Measurements from ENCODE around the gene LAMC1. TPM values are rescaled to one million over a fixed set of nuclear protein-coding genes. Genes with fewer than 3 reads are reported as not detected.

Gene LAMC1
- total and polyA plus RNA-seq, 2 donors (not counting 1 experiment from before 2014, with no cell fraction given), result 408 to 604 TPM

DNA sequence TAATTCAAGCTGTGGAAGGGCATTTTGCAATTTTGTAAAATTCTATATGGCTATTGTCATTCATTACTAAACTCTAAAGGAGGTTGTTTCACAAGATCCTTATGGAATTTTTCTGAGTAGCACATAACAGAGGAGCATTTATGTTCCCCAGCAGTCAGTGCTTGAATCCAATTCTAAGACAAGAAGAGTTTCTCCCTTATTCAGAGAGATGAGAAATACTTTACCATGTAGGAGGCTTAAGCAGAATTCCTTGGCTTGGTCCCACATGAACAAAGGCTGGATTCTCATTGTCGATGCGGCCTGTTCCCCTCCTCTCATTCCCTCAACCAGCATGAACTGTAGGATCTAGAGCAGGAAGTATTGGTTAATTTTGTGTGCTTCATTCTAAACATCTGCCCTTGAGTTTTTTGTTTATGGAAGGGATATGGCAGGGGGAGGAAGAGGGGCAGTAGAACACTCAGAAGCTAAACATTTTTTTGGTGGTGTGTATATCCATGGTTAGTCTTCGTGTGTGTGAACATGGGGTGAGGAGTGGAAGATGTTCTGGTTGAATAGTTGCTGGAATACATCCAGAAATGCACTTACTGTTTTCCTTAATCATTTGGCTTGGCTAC, 74.3 kb downstream of the LAMC1 start:
- H3K27ac ChIP-seq (ENCODE audit: insufficient read depth, low read length), result peak overlapping the region; percentile 85

DNA sequence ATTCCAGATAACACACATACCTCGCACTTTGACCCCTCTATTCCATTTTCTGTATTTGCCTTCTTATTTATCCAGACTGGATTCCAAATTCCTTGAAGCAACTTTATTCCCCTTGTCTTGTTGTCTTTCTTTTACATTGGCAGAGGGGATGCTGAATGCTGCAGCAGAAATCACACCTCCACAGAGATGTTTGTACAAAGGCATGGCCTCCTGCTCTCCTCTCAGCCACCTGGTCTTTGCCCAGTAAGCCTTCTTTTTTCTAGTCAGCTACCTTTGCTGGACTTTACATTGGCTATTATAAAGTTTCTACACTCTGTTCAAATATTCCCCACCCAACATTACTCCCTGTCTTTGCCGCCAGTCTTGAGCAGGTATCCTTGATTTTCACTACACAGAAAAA, 75.1 kb downstream of the LAMC1 start:
- TF ChIP-seq, protein P1, sequence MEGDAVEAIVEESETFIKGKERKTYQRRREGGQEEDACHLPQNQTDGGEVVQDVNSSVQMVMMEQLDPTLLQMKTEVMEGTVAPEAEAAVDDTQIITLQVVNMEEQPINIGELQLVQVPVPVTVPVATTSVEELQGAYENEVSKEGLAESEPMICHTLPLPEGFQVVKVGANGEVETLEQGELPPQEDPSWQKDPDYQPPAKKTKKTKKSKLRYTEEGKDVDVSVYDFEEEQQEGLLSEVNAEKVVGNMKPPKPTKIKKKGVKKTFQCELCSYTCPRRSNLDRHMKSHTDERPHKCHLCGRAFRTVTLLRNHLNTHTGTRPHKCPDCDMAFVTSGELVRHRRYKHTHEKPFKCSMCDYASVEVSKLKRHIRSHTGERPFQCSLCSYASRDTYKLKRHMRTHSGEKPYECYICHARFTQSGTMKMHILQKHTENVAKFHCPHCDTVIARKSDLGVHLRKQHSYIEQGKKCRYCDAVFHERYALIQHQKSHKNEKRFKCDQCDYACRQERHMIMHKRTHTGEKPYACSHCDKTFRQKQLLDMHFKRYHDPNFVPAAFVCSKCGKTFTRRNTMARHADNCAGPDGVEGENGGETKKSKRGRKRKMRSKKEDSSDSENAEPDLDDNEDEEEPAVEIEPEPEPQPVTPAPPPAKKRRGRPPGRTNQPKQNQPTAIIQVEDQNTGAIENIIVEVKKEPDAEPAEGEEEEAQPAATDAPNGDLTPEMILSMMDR (conservative IDR thresholded peaks at IDR 0.05 in 1 of 2, IDR thresholded peaks at IDR 0.05 in 1 of 2; ENCODE audit: low read depth in 1 of 2, low read length in 2 of 2), result no peak
- no peak for TF ChIP-seq EZH2 (IDR thresholded peaks at IDR 0.05; ENCODE audit: low read length, missing control alignments)
- H4K20me1 ChIP-seq (ENCODE audit: control insufficient read depth, extremely low read depth, insufficient read depth, low read length), result no peaks in the 10 kb centered on the region
- DNase-seq (ENCODE audit: low read depth in 2 of 2), result no peak
- H3K9ac ChIP-seq (ENCODE audit: insufficient read depth, low read length), result no peak overlapping the region
- no peaks in the 10 kb centered on the region for H3K27me3 ChIP-seq (ENCODE audit: control insufficient read depth, insufficient read depth, low read length)
- peak overlapping the region; percentile 85 for H3K27ac ChIP-seq (ENCODE audit: insufficient read depth, low read length)
- H3K4me2 ChIP-seq (ENCODE audit: extremely low read depth, insufficient read depth, low read length), result peak overlapping the region; percentile 70
- no peak overlapping the region for H2AFZ ChIP-seq (ENCODE audit: low read length)
- no peak overlapping the region for H3K4me3 ChIP-seq (replicated peaks in 1 of 4; ENCODE audit: control extremely low read depth in 1 of 4, insufficient read depth in 1 of 4, low read depth in 3 of 4, low read length in 4 of 4)
- peaks cover 85% of the 10 kb centered on the region for H3K79me2 ChIP-seq (ENCODE audit: control insufficient read depth, insufficient read depth, low read length)
- no peaks in the 10 kb centered on the region for H3K9me3 ChIP-seq (ENCODE audit: control insufficient read depth, insufficient read depth, low read depth, low read length)
- peaks cover 2% of the 10 kb centered on the region for H3K36me3 ChIP-seq (ENCODE audit: control insufficient read depth, insufficient read depth, low read length)
- peaks cover 25% of the 10 kb centered on the region for H3K4me1 ChIP-seq (ENCODE audit: control insufficient read depth, extremely low read depth, insufficient read depth, low read length)

More for the DNA sequence above, 74.3 kb downstream of the LAMC1 start:
- H3K4me2 ChIP-seq (ENCODE audit: extremely low read depth, insufficient read depth, low read length), result peak overlapping the region; percentile 70
- peaks cover 26% of the 10 kb centered on the region for H3K4me1 ChIP-seq (ENCODE audit: control insufficient read depth, extremely low read depth, insufficient read depth, low read length)
- no peaks in the 10 kb centered on the region for H3K27me3 ChIP-seq (ENCODE audit: control insufficient read depth, insufficient read depth, low read length)
- no peak overlapping the region for H2AFZ ChIP-seq (ENCODE audit: low read length)
- no peaks in the 10 kb centered on the region for H4K20me1 ChIP-seq (ENCODE audit: control insufficient read depth, extremely low read depth, insufficient read depth, low read length)
- peaks cover 83% of the 10 kb centered on the region for H3K79me2 ChIP-seq (ENCODE audit: control insufficient read depth, insufficient read depth, low read length)
- H3K36me3 ChIP-seq (ENCODE audit: control insufficient read depth, insufficient read depth, low read length), result no peaks in the 10 kb centered on the region
- DNase-seq (ENCODE audit: low read depth in 2 of 2), result peak; percentile 76 to 92
- H3K9me3 ChIP-seq (ENCODE audit: control insufficient read depth, insufficient read depth, low read depth, low read length), result no peaks in the 10 kb centered on the region
- H3K9ac ChIP-seq (ENCODE audit: insufficient read depth, low read length), result peak overlapping the region; percentile 48
- peak overlapping the region in 1 of 4 experiments; percentile 8 for H3K4me3 ChIP-seq (replicated peaks in 1 of 4; ENCODE audit: control extremely low read depth in 1 of 4, insufficient read depth in 1 of 4, low read depth in 3 of 4, low read length in 4 of 4)
- TF ChIP-seq EZH2 (IDR thresholded peaks at IDR 0.05; ENCODE audit: low read length, missing control alignments), result no peak
- TF ChIP-seq, protein P1 (conservative IDR thresholded peaks at IDR 0.05 in 1 of 2, IDR thresholded peaks at IDR 0.05 in 1 of 2; ENCODE audit: low read depth in 1 of 2, low read length in 2 of 2), result no peak

GRCh38 chr1:183100361-183100974, 77.2 kb downstream of the LAMC1 start:
- Histone ChIP-seq H3K4me3 (replicated peaks in 1 of 4; ENCODE audit: control extremely low read depth in 1 of 4, insufficient read depth in 1 of 4, low read depth in 3 of 4, low read length in 4 of 4) (no peak overlapping the region), H3K27me3 (ENCODE audit: control insufficient read depth, insufficient read depth, low read length) (no peaks in the 10 kb centered on the region), H3K9ac (ENCODE audit: insufficient read depth, low read length) (no peak overlapping the region), H3K27ac (ENCODE audit: insufficient read depth, low read length) (no peak overlapping the region), H3K79me2 (ENCODE audit: control insufficient read depth, insufficient read depth, low read length) (peaks cover 88% of the 10 kb centered on the region), H3K9me3 (ENCODE audit: control insufficient read depth, insufficient read depth, low read depth, low read length) (no peaks in the 10 kb centered on the region), H4K20me1 (ENCODE audit: control insufficient read depth, extremely low read depth, insufficient read depth, low read length) (no peaks in the 10 kb centered on the region), H2AFZ (ENCODE audit: low read length) (no peak overlapping the region), H3K36me3 (ENCODE audit: control insufficient read depth, insufficient read depth, low read length) (peaks cover 4% of the 10 kb centered on the region), H3K4me2 (ENCODE audit: extremely low read depth, insufficient read depth, low read length) (no peak overlapping the region), H3K4me1 (ENCODE audit: control insufficient read depth, extremely low read depth, insufficient read depth, low read length) (peaks cover 20% of the 10 kb centered on the region)
- DNase-seq (ENCODE audit: low read depth in 2 of 2), result no peak
- TF ChIP-seq EZH2 (IDR thresholded peaks at IDR 0.05; ENCODE audit: low read length, missing control alignments), result no peak
- TF ChIP-seq, protein P1 (conservative IDR thresholded peaks at IDR 0.05 in 1 of 2, IDR thresholded peaks at IDR 0.05 in 1 of 2; ENCODE audit: low read depth in 1 of 2, low read length in 2 of 2), result no peak

All from fibroblast of lung (primary cell).